GM10266 (cell line): ENCODE data around the gene SRPK1.

Source experiments
- DNase-seq: peaks from one replicate; pipeline ENCODE4 v3.0.0; 2012; ENCODE audit errors: extremely low spot score
- TF ChIP-seq, protein P1 (sequence below): IDR thresholded peaks from 2 replicates; pipeline ENCODE4 v1.5.1; 2012; ENCODE audit warnings: mild to moderate bottlenecking, low read depth; ENCODE audit not compliant: control insufficient read depth, insufficient read depth; ENCODE audit errors: missing control alignments

Gene SRPK1

DNA sequence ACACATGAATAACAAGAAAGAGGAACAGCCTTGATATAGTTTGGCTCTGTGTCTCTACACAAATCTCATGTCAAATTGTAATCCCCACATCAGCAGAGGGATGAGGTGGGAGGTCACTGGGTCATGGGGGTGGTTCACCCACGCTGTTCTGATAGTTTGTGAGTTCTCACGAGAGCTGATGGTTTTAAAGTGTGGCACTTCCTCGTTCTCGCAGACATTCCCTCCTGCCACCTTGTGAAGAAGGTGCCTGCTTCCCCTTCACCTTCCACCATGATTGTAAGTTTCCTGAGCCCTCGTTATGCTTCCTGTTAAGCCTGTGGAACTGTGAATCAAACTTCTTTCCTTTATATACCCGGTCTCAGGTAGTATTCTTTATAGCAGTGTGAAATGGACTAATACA, 13.1 kb downstream of the SRPK1 start:
- no peak for DNase-seq
- TF ChIP-seq, protein P1, sequence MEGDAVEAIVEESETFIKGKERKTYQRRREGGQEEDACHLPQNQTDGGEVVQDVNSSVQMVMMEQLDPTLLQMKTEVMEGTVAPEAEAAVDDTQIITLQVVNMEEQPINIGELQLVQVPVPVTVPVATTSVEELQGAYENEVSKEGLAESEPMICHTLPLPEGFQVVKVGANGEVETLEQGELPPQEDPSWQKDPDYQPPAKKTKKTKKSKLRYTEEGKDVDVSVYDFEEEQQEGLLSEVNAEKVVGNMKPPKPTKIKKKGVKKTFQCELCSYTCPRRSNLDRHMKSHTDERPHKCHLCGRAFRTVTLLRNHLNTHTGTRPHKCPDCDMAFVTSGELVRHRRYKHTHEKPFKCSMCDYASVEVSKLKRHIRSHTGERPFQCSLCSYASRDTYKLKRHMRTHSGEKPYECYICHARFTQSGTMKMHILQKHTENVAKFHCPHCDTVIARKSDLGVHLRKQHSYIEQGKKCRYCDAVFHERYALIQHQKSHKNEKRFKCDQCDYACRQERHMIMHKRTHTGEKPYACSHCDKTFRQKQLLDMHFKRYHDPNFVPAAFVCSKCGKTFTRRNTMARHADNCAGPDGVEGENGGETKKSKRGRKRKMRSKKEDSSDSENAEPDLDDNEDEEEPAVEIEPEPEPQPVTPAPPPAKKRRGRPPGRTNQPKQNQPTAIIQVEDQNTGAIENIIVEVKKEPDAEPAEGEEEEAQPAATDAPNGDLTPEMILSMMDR, result no peak

DNA sequence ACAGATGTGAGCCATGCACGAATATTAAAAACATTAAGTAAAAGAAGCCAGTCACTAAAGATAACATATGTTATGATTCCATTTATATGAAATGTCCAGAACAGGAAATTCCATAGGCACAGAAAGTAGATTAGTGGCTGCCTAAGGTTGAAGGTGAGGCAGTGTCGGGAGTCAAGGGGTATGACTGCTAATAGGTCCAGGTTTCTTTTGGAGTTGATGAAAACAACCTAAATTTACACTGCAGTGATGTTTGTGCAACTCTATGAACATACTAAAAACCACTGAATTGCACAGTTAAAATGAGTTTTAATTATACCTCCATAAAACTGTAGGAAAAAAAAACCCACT, 14.4 kb downstream of the SRPK1 start:
- TF ChIP-seq, protein P1, result no peak
- no peak for DNase-seq

DNA sequence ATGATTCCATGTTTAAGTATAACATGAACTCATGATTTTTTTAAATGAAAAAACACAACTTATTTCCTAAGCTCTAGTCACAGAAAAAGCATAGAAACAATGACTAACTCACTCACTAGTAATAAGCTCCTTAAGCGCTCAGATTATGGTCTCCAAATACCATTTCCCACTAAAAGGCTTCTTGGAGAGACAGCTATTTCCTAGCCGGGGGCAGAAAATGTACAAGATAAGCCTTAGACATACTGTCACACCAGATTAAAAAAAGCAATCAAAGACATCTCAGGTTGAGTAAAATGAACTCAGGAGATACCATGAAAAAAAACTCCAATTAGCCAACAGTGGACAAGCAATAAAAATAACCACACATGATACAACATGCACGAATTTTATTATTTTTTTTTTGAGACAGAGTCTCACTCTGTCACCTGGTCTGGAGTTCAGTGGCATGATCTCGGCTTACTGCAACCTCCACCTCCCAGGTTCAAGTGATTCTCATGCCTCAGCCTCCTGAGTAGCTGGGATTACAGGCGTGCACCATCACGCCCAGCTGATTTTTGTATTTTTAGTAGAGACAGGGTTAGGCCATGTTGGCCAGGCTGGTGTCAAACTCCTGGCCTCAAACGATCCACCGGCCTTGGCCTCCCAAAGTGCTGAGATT, 14.9 kb downstream of the SRPK1 start:
- DNase-seq, result no peak
- TF ChIP-seq, protein P1, result no peak

DNA sequence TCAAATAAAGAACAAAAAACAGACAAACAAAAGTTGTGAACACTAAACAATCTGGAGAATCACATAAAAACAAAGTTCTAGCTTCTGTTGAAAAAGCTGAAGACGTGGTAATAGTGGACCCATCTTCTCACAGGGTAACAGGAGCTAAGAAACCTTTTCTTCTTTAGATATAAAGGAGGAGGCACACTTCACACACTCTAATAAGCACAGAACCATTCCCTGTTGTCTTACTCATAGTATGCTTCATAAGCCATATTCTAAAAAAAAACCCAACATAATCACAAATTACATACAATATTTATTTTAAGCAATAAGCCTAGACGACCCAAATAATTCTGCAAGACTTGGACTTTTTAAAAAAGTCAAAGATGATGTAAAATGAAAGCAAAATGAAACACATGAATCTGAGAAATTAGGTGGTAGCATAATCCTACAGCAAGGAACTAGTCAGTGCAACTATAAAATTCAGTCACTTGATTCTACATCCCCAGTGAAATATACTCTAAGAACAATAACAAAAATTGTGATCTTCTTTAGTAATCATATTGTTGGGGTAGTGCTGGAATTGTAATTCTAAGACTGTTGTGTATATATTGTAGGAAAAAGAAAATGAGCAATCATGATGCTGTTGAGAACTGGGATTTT, 15.6 kb downstream of the SRPK1 start:
- TF ChIP-seq, protein P1, result no peak
- no peak for DNase-seq

DNA sequence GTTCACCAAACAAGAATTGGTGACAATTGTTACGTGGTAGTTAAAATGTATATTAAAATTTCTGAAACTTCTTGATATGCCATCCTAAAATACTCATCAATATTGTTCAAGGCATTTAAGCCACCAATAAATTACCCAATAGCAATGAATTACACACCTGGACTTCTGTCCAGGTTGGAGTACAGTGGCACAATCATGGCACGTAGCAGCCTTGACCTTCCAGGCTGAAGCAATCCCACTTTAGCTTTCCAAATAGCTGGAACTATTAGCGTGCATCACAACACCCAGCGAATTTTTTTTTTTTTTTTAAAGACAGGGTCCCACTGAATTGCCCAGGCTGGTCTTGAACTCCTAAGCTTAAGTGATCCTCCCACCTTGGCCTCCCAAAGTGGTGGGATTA, 17.2 kb downstream of the SRPK1 start:
- TF ChIP-seq, protein P1, result no peak
- DNase-seq, result no peak

DNA sequence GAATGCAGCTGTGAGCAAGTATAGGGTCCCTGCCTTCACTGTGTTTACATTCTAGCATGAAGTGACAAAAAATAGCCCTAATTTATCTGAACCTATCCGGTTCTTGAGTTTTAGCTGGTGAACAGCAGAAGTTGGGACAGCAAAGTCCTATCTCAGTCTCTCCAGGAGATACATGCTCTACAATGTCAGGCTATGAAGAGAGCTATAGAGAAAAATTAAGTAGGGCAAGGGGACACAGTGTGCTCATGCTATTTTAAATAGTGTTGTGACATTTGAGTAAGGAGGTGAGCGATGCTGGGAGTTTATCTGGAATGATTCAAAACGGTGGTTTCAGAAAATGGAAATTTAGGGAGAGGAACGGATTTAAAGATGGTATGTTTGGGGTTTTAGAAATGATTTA, 20.4 kb downstream of the SRPK1 start:
- DNase-seq, result no peak
- TF ChIP-seq, protein P1, result no peak

DNA sequence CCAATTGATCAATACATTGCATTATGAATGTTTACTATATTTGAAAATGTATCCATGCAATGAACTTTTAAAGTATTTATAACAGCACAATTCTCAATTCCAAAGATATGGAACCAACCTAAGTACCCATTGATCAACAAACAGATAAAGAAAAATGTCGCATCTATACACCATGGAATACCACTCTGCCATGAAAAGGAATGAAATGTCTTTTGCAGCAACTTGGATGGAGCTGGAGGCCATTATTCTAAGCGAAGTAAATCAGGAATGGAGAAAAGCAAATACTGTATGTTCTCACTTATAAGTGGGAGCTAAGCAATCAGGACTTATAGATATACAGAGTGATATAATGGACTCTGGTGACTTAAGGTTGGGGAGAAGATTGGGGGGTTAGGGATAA, 22.9 kb downstream of the SRPK1 start:
- no peak for DNase-seq
- TF ChIP-seq, protein P1, result no peak
